Natural killer cell (primary cell): ENCODE data around the gene C1QTNF9B. TPM values are rescaled to one million over a fixed set of nuclear protein-coding genes. Genes with fewer than 3 reads are reported as not detected.

ENCODE experiments used
- ATAC-seq, 3 donors: fragments of 150-1000 bp in 2 of 3; fragments of 200-7000 bp in 1 of 3; cut with Tn5 transposase; 1 replicate in 1 of 3; 2 replicates in 2 of 3; pipeline ENCODE4 v1.10.0; 2021; ENCODE audit warnings: mild to moderate bottlenecking in 2 of 3, moderate library complexity in 2 of 3
- DNase-seq, 2 donors: peaks; one replicate each; pipeline versions ENCODE4 v3.0.0 to v3.0.0-alpha.2; 2013 to 2021; ENCODE audit warnings: mixed read lengths in 1 of 2
- H3K27ac ChIP-seq: one replicate; pipeline ENCODE4 v1.5.1; 2013; ENCODE audit warnings: mild to moderate bottlenecking, low read length
- H3K27me3 ChIP-seq: one replicate; pipeline ENCODE4 v1.6.1; 2013; ENCODE audit warnings: low read length; ENCODE audit not compliant: control insufficient read depth, insufficient read depth
- H3K36me3 ChIP-seq: one replicate; pipeline ENCODE4 v1.6.1; 2013; ENCODE audit warnings: low read length; ENCODE audit not compliant: control insufficient read depth, insufficient read depth
- H3K4me1 ChIP-seq: one replicate; pipeline ENCODE4 v1.6.1; 2013; ENCODE audit warnings: low read length; ENCODE audit not compliant: control insufficient read depth, insufficient read depth
- H3K4me3 ChIP-seq: one replicate; pipeline ENCODE4 v1.5.1; 2013; ENCODE audit warnings: low read length
- H3K9me3 ChIP-seq: one replicate; pipeline ENCODE4 v1.6.1; 2013; ENCODE audit warnings: low read length; ENCODE audit not compliant: control insufficient read depth, insufficient read depth
- H3K27ac Mint-ChIP-seq, 2 donors: one replicate each; pipeline ENCODE4 v1.8.0; 2022; ENCODE audit warnings: mild to moderate bottlenecking in 2 of 2, mixed read lengths in 2 of 2, moderate library complexity in 1 of 2
- H3K27me3 Mint-ChIP-seq, 2 donors: one replicate each; pipeline ENCODE4 v1.8.0; 2022; ENCODE audit warnings: low read depth in 2 of 2, mixed read lengths in 2 of 2
- H3K36me3 Mint-ChIP-seq: one replicate; pipeline ENCODE4 v1.8.0; 2022; ENCODE audit warnings: mixed read lengths
- H3K4me1 Mint-ChIP-seq, 2 donors: one replicate each; pipeline ENCODE4 v1.8.0; 2022; ENCODE audit warnings: mixed read lengths in 2 of 2
- H3K4me3 Mint-ChIP-seq: one replicate; pipeline ENCODE4 v1.8.0; 2022; ENCODE audit warnings: mild to moderate bottlenecking, moderate library complexity, mixed read lengths
- H3K9me3 Mint-ChIP-seq, 2 donors: one replicate each; pipeline ENCODE4 v1.8.0; 2022; ENCODE audit warnings: mixed read lengths in 2 of 2
- CTCF ChIP-seq: fragments of 200-600 bp; IDR thresholded peaks from one replicate; pipeline ENCODE4 v1.8.0; 2022; ENCODE audit warnings: antibody characterized with exemption
- WGBS: methylation state at CpG from one replicate; pipeline ENCODE4 v1.1.7; 2013; ENCODE audit warnings: missing lambda C conversion rate; ENCODE audit not compliant: insufficient coverage; 5-methylcytosine and 5-hydroxymethylcytosine counted together
- intact Hi-C: fragments of 100-400 bp; cut with micrococcal nuclease; formaldehyde crosslinking; loops from one replicate; pipeline ENCODE4 v1.14.2; 2022
- total RNA-seq, 4 donors: library from RNA; stranded (reverse); fragments of 120-200 nt in 1 of 4; gene quantifications; one replicate each; pipeline versions ENCODE4 v1.2.3 to v1.2.4, GENCODE V29; 2013 to 2022

Gene C1QTNF9B
- total RNA-seq, 3 donors from 2014 or later (not counting 1 experiment from before 2014, with no cell fraction given), result not detected

GRCh38 chr13:23843436-23843835 is 53.9 kb downstream of the C1QTNF9B start:
- Mint-ChIP-seq H3K27ac (peak overlapping the region in 1 of 2 donors; percentile 9), H3K4me3 (no peak overlapping the region), H3K9me3 (no peaks in the 10 kb centered on the region), H3K4me1 (peaks cover 0 to 23% of the 10 kb centered on the region in 2 donors), H3K36me3 (no peaks in the 10 kb centered on the region), H3K27me3 (no peaks in the 10 kb centered on the region)
- TF ChIP-seq CTCF, result no peak
- peaks cover 4% of the 10 kb centered on the region for H3K36me3 ChIP-seq
- no peaks in the 10 kb centered on the region for H3K4me1 ChIP-seq
- H3K9me3 ChIP-seq, result no peaks in the 10 kb centered on the region
- H3K27me3 ChIP-seq, result no peaks in the 10 kb centered on the region
- intact Hi-C loops, result no loop called here
- H3K27ac ChIP-seq, result no peak overlapping the region
- 96% methylated on average over 1 of the region's 1 CpG for WGBS
- DNase-seq (no peak), ATAC-seq (no peak)
- no peak overlapping the region for H3K4me3 ChIP-seq

GRCh38 chr13:23842406-23842805 is 54.9 kb downstream of the C1QTNF9B start:
- DNase-seq (no peak), ATAC-seq (no peak)
- no peaks in the 10 kb centered on the region for H3K9me3 Mint-ChIP-seq
- H3K4me3 Mint-ChIP-seq, result no peak overlapping the region
- H3K4me1 ChIP-seq, result no peaks in the 10 kb centered on the region
- H3K27ac Mint-ChIP-seq, result no peak overlapping the region
- no peaks in the 10 kb centered on the region for H3K27me3 Mint-ChIP-seq
- no peaks in the 10 kb centered on the region for H3K9me3 ChIP-seq
- H3K27ac ChIP-seq, result no peak overlapping the region
- H3K4me3 ChIP-seq, result no peak overlapping the region
- 92% methylated on average over 8 of the region's 8 CpGs for WGBS
- peaks cover 4% of the 10 kb centered on the region for H3K36me3 ChIP-seq
- H3K36me3 Mint-ChIP-seq, result no peaks in the 10 kb centered on the region
- TF ChIP-seq CTCF, result no peak
- no peaks in the 10 kb centered on the region for H3K27me3 ChIP-seq
- intact Hi-C loops, result no loop called here
- H3K4me1 Mint-ChIP-seq, result peaks cover 0 to 16% of the 10 kb centered on the region in 2 donors

Other genes with a start within 250 kb of the C1QTNF9B start
- 10 to 100 TPM in 1 of 3 donors, 1 to 10 TPM in 2; 9.7 to 10.1 (median 9.7) TPM for gene MIPEP, start 8.1 kb downstream of the C1QTNF9B start, total RNA-seq